HG03196 (cell line): ENCODE measurements around the gene GLTP.

ENCODE experiments used
- ATAC-seq: cut with Tn5 transposase; IDR thresholded peaks from one replicate; pipeline ENCODE4 v1.9.1; 2021; ENCODE audit not compliant: unreplicated experiment

The GLTP gene

GRCh38 chr12:109822951-109823411 lies 57.4 kb downstream of the GLTP start:
- ATAC-seq: no peak

GRCh38 chr12:109822416-109822815 lies 57.9 kb downstream of the GLTP start:
- ATAC-seq: no peak

- ATAC-seq: no peak
Observed at GRCh38 chr12:109821968-109822367, 58.4 kb downstream of the GLTP start.

- ATAC-seq: no peak
Observed at GRCh38 chr12:109820816-109821381, 59.4 kb downstream of the GLTP start.

GRCh38 chr12:109818905-109819500 lies 61.3 kb downstream of the GLTP start:
- no peak for ATAC-seq

GRCh38 chr12:109818253-109818652 lies 62.1 kb downstream of the GLTP start:
- ATAC-seq: no peak

- ATAC-seq: no peak
Observed at GRCh38 chr12:109817627-109818231, 62.6 kb downstream of the GLTP start.

- no peak for ATAC-seq
Observed at GRCh38 chr12:109816870-109817269, 63.5 kb downstream of the GLTP start.

GRCh38 chr12:109815757-109816617 lies 64.4 kb downstream of the GLTP start:
- ATAC-seq: no peak

- ATAC-seq: no peak
Observed at GRCh38 chr12:109815225-109815624, 65.1 kb downstream of the GLTP start.

GRCh38 chr12:109814600-109815150 lies 65.7 kb downstream of the GLTP start:
- ATAC-seq: no peak

- ATAC-seq: no peak
Observed at GRCh38 chr12:109813810-109814416, 66.4 kb downstream of the GLTP start.

- no peak for ATAC-seq
Observed at GRCh38 chr12:109811624-109811995, 68.7 kb downstream of the GLTP start.

- ATAC-seq: no peak
Observed at GRCh38 chr12:109810954-109811623, 69.3 kb downstream of the GLTP start.

- no peak for ATAC-seq
Observed at GRCh38 chr12:109808876-109809646, 71.3 kb downstream of the GLTP start.

GRCh38 chr12:109807954-109808643 lies 72.2 kb downstream of the GLTP start:
- ATAC-seq: no peak

- no peak for ATAC-seq
Observed at GRCh38 chr12:109804820-109805761, 75.2 kb downstream of the GLTP start.

- no peak for ATAC-seq
Observed at GRCh38 chr12:109803678-109804077, 76.7 kb downstream of the GLTP start.
